HG02852 (cell line): ENCODE data around the gene GNAI3.

ENCODE experiments used
- ATAC-seq: cut with Tn5 transposase; IDR thresholded peaks from one replicate; pipeline ENCODE4 v1.9.1; 2021; ENCODE audit warnings: mild to moderate bottlenecking, moderate library complexity; ENCODE audit not compliant: unreplicated experiment

The GNAI3 gene

GRCh38 chr1:109543988-109544735 is 4.3 kb upstream of the GNAI3 start:
- ATAC-seq, result no peak

DNA sequence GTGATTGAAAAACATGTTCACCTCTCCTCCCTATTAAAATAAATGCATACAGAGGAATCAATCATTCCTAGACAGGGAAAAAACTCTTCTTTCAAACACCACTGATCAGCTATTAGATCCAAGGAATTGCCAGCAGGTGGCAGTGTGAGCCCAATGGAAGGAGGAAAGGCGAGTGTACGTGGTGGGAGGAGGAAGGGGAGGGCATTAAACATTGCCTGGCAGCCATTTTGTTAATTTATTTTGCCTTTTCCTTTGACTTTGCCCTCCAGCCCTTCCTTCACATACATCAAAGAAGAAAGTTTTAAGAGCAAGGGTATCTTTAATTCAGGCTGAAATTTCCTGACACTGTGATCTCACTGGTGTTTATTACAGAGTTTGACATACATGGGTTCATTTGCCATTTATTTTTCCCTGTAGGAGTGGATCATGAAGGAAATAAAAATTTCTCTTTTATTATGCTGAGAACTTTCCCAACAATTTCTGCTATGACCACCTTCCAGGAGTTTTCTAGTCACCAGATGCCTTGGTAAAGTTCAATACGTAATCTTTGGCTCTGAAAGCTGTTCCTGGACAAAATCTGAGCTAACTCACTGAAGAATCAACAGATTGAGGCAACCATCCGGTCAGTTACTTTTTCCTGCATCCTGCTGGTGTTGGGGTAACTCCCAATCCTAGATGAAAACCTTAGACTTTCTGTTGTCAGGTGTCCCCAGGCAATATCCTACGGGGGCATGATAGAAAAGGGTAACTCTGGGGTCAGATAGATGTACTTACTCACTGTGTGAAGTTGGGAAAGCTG is 1.9 kb upstream of the GNAI3 start:
- peak; percentile 41 for ATAC-seq

DNA sequence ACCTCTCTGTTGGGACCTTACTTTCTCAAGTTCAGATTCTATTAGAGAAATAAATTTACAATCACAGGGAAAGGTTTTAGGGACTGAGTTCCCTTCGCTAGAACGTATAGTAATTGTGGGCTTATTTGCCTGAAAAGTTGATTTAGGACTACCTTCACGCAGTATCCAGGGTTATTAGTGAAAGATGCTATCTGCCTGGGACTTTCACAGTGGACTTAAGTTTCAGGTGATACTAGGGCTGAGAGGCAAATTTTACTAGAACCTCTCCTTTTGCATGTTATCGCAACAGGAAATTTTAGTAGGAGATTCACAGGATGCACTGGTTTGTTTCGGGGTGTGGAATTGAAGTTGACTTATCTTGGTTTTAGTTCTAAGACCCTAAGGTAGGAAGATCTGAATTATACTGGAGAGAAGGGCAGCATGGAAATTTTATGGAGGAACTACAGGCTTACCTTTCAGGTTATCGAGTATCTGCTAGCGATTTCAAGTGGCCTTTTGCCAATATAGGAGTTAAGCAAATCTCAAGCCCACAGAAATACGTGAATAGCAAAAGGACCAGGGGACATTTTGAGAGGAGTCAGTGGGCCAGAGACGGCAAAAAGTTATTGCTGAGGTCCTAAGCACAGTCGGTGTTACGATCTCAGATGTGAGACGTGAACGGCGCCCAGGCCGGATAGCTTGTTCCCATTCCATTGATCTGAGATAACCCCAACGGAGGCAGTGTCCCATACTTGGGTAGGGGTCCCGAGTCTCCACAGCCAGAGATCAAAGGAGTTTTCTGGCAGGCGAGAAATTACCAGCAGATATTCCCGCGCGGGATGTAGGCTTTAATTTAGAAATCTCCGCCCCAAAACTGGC is 723 bp upstream of the GNAI3 start:
- peak; percentile 3 for ATAC-seq

DNA sequence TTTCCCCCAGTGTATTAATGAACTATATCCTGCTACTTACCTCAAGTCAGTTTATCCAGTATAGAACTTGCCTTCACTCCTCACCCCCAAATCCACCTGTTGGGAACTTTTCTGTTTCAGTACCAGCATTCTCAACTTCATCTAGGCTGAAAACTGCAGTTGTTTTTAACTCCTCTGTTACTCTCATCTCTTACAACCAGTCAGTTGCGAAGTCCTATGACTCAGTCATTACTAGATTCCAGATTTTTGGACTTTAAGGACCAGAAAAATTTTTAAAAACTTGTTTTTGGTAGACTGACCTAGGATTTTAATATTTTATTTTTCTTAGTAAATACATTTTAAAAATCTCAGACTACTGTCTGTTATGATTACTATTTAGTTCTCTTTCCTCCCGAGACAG is 8.1 kb downstream of the GNAI3 start:
- no peak for ATAC-seq

- no peak for ATAC-seq
Observed at GRCh38 chr1:109557520-109557919, 9.1 kb downstream of the GNAI3 start.

DNA sequence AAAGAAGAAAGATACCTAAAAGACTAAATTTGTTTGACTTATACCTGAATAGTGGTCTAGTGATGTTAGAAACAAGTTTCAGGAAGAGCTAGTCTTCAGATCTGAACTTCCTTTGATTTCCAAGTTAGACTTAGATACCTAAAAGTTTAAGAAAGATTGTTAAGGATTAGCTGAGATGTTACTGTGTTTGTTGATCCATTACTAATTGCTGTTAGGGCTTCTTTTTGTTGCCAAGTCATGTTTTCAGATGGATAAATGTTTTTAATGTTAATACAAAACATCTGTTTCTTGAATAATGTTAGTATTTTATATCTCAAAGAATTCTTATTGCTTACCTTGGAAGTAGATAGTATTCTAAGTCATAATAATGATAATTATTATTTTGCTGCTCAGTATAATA is 11.6 kb downstream of the GNAI3 start:
- ATAC-seq, result no peak

DNA sequence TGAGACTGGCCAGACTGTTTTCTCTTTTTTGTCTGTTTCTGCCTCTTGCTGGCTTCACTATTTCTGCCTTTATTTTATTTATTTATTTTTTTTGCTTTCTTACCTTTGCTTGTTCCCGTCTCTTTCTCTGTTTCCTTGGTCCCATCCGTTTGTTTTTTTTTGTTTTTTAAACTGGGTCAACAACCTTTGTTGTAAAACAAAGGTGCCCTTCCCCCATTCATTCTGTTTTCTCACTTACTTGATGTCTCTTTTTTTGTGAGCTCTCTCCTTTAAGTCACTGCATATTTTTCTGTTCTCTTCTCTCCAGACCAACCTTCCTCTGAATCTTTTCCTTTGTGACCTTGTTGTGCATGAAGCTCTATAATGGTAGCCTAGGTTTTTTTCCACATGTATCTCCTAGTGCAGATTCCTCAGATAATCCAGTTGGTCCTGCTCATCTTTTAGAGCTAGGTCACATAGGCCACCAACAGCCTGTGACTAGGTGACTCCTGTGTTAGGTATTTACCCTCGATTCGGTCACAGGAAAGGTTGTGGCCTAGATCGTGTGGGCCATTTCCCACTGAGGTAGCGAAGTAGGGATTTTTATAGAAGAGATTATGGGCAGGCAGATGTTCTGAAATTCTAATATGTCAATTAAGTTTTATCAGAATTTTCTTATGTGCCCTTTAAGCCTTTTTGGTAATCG is 15.9 kb downstream of the GNAI3 start:
- ATAC-seq, result no peak

GRCh38 chr1:109565241-109565640 is 16.8 kb downstream of the GNAI3 start:
- no peak for ATAC-seq

- no peak for ATAC-seq
Observed at GRCh38 chr1:109566982-109567381, 18.6 kb downstream of the GNAI3 start.

DNA sequence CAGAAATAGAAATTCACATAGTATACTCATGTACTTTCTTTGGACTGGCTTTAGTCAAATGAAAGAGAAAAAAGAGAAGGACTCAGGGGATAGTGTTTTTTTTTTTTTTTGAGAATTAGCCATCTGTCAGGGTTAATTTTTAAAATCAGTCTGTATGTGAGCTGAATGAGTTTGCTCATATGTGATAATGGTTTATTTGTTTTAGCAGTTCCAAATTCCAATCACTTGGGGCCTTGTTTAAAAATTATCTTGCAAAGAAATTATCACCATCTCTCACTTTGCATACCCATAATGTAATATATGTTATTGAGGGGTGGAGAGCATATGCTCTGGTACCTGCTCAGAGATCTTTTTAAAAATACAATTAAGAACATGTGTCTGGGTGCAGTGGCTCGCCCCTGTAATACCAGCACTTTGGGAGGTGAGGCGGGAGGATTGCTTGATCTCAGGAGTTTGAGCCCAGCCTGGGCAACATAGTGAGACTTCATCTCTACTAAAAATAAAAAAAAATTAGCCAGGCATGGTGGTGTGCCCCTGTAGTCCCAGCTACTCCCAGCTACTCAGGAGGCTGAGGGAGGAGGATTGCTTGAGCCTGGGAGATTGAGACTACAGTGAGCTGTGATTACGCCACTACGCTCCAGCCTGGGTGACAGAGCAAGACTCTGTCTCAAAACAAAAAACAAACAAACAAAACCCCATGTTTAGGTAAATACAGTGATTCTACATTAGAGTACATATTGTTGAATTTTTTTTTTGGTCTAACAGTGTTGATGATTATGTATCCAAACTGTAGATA is 19.7 kb downstream of the GNAI3 start:
- no peak for ATAC-seq

GRCh38 chr1:109569323-109569722 is 20.9 kb downstream of the GNAI3 start:
- no peak for ATAC-seq

DNA sequence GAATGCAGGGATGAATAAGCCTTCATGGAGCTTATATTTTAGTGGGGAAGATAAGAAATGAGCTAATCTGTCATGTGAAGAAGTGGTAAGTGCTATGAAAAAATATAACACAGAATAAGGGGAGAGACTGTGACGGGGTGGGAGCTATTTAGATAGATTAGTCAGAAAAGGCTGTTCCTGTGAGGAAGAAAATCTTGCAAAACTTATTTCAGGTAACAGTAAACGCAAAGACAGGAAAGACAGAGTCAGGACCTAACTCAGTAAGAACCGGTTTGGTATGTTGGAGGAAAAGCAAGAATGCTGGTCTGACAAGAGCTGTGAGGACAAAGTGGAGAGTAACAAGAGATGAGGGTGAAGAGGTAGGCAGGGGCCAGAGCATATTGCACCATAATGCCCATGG is 22.0 kb downstream of the GNAI3 start:
- no peak for ATAC-seq

DNA sequence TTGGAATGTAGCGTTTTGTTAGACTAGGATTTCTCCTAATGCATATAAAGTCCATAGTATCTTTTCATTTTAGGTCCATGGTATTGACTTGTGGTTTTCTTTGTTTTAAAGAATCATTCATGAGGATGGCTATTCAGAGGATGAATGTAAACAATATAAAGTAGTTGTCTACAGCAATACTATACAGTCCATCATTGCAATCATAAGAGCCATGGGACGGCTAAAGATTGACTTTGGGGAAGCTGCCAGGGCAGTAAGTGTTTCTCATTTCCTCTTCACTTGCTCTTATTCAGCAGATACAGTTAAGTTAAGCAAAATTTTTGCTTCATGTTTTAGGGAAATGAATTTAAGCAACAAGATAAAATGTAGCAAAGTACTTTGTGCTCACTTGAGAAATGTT is 25.4 kb downstream of the GNAI3 start:
- no peak for ATAC-seq

GRCh38 chr1:109578947-109579443 is 30.6 kb downstream of the GNAI3 start:
- ATAC-seq, result no peak

DNA sequence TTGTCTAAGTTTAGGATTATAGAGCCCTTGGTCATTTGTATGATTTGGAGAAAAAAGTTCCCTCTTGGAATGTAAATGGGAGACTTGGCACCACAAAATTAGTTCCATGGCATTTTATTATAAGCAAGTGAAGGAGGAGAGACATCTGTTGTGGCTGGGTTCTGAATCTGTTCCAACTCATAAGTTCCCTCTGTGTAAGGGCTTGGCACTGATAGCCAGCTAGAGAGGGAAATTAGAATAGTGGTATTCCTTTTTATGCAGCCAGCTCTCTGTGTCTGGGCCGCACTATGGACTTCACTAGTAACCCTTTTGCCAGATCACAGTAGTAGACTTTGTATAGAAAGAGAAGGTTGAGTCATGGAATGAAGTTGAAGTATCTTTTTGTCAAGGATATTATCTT is 31.1 kb downstream of the GNAI3 start:
- no peak for ATAC-seq

- ATAC-seq, result no peak
Observed at GRCh38 chr1:109582021-109582420, 33.6 kb downstream of the GNAI3 start.

- ATAC-seq, result no peak
Observed at GRCh38 chr1:109584766-109585165, 36.4 kb downstream of the GNAI3 start.

- no peak for ATAC-seq
Observed at GRCh38 chr1:109586055-109586454, 37.6 kb downstream of the GNAI3 start.

DNA sequence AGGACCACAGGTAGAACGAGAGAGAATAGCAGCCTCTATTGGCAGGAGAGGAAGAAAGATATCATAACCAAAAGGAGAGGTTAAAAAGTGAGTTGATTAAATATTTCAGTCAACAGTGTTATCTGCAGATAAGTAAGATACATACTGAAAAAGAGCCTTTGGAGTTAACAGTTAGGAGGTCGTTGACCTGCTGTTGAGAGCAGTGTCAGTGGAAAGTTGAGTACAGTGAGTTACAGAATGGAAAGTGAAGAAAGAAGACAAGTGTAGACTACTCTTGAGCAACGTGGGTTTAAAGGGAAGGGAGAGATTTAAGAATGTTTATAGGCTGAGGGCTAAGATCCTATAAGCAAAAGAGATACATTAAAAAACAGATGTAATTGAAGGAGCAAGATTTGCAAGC is 40.8 kb downstream of the GNAI3 start:
- no peak for ATAC-seq

DNA sequence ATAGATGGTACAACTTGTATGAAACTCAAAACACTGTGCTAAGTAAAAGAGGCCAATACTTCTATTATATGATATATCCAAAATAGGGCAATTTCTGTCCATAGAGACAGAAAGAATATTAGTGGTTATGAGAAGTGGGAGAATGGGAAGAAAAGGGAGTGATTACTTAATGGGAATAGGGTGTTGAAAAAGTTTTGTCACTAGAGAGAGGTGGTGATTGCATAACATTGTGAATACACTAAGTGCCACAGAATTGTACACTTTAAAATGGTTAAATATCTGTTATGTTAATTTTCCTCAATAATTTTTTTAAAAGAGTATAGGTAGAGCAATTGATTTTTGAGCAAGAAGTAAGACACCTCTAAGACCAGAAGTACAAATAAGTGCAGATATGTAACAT is 41.3 kb downstream of the GNAI3 start:
- ATAC-seq, result no peak
